Mesodermal cell (in vitro differentiated cells): Measurements from ENCODE around the gene KRTAP3-2.

Experiments
- H3K27ac ChIP-seq: 2 replicates; pipeline ENCODE4 v1.7.0; 2013; ENCODE audit warnings: mild to moderate bottlenecking, low read depth, low read length, moderate library complexity; ENCODE audit not compliant: severe bottlenecking
- H3K36me3 ChIP-seq: 2 replicates; pipeline ENCODE4 v1.7.1; 2013; ENCODE audit warnings: mild to moderate bottlenecking, low read length, moderate library complexity; ENCODE audit not compliant: control insufficient read depth, insufficient read depth
- H3K4me1 ChIP-seq: one replicate; pipeline ENCODE4 v1.7.1; 2013; ENCODE audit warnings: mild to moderate bottlenecking, low read length; ENCODE audit not compliant: insufficient read depth, control insufficient read depth, poor library complexity, severe bottlenecking
- H3K4me3 ChIP-seq: 2 replicates; pipeline ENCODE4 v1.7.0; 2013; ENCODE audit warnings: low read length, control low read depth, mild to moderate bottlenecking; ENCODE audit not compliant: insufficient read depth, poor library complexity, severe bottlenecking; ENCODE audit errors: extremely low read depth
- H3K9me3 ChIP-seq: 2 replicates; pipeline ENCODE4 v1.7.1; 2013; ENCODE audit warnings: mild to moderate bottlenecking, low read length, moderate library complexity; ENCODE audit not compliant: control insufficient read depth
- WGBS, 2 experiments: methylation state at CpG; one replicate each; pipeline ENCODE4 v1.1.5; 2013; ENCODE audit warnings: missing lambda C conversion rate in 2 of 2; ENCODE audit not compliant: insufficient coverage in 2 of 2; 5-methylcytosine and 5-hydroxymethylcytosine counted together

Gene KRTAP3-2

GRCh38 chr17:40967582-40967981 is 32.1 kb downstream of the KRTAP3-2 start:
- Histone ChIP-seq H3K4me3 (no peak overlapping the region), H3K27ac (no peak overlapping the region), H3K4me1 (no peaks in the 10 kb centered on the region), H3K36me3 (no peaks in the 10 kb centered on the region), H3K9me3 (no peaks in the 10 kb centered on the region)
- no CpG with 5 or more reads among the region's 1 CpG for WGBS, 2 experiments

GRCh38 chr17:40966848-40967247 is 32.9 kb downstream of the KRTAP3-2 start, which contains the start of gene KRT39:
Gene KRT39, minus strand, starts transcription at chr17:40966948. Its CDS starts 92 bp downstream, at chr17:40966856.
- no CpG with 5 or more reads among the region's 1 CpG for WGBS, 2 experiments
- Histone ChIP-seq H3K4me3 (no peak within 1 kb of the TSS), H3K36me3 (no peaks in the 10 kb centered on the region), H3K9me3 (no peaks in the 10 kb centered on the region), H3K27ac (no peak within 1 kb of the TSS), H3K4me1 (no peaks in the 10 kb centered on the region)

- Histone ChIP-seq H3K9me3 (no peaks in the 10 kb centered on the region), H3K4me3 (no peak overlapping the region), H3K36me3 (no peaks in the 10 kb centered on the region), H3K27ac (no peak overlapping the region), H3K4me1 (no peaks in the 10 kb centered on the region)
- WGBS, 2 experiments, result no CpG with 5 or more reads among the region's 1 CpG
Measured at GRCh38 chr17:40963838-40964237, 35.9 kb downstream of the KRTAP3-2 start.

GRCh38 chr17:40962059-40962561 is 37.6 kb downstream of the KRTAP3-2 start:
- H3K27ac ChIP-seq, result no peak overlapping the region
- H3K4me3 ChIP-seq, result no peak overlapping the region
- 96 to 100% methylated on average over 2 to 3 of the region's 4 CpGs for WGBS, 2 experiments
- peaks cover 3% of the 10 kb centered on the region for H3K4me1 ChIP-seq
- H3K9me3 ChIP-seq, result no peaks in the 10 kb centered on the region
- H3K36me3 ChIP-seq, result no peaks in the 10 kb centered on the region

- H3K4me3 ChIP-seq, result no peak overlapping the region
- no peaks in the 10 kb centered on the region for H3K9me3 ChIP-seq
- H3K36me3 ChIP-seq, result no peaks in the 10 kb centered on the region
- WGBS, 2 experiments, result no CpG with 5 or more reads among the region's 1 CpG
- H3K27ac ChIP-seq, result no peak overlapping the region
- H3K4me1 ChIP-seq, result peaks cover 3% of the 10 kb centered on the region
Measured at GRCh38 chr17:40961591-40961990, 38.1 kb downstream of the KRTAP3-2 start.

GRCh38 chr17:40960144-40960543 is 39.6 kb downstream of the KRTAP3-2 start:
- no peaks in the 10 kb centered on the region for H3K36me3 ChIP-seq
- H3K27ac ChIP-seq, result no peak overlapping the region
- 87 to 91% methylated on average over 7 to 8 of the region's 10 CpGs for WGBS, 2 experiments
- no peaks in the 10 kb centered on the region for H3K9me3 ChIP-seq
- no peak overlapping the region for H3K4me3 ChIP-seq
- peaks cover 3% of the 10 kb centered on the region for H3K4me1 ChIP-seq

GRCh38 chr17:40958086-40958953 is 41.4 kb downstream of the KRTAP3-2 start:
- Histone ChIP-seq H3K36me3 (no peaks in the 10 kb centered on the region), H3K4me1 (peaks cover 3% of the 10 kb centered on the region), H3K27ac (no peak overlapping the region), H3K4me3 (no peak overlapping the region), H3K9me3 (no peaks in the 10 kb centered on the region)
- 91 to 94% methylated on average over 7 to 10 of the region's 12 CpGs for WGBS, 2 experiments

- 94 to 95% methylated on average over 4 to 6 of the region's 8 CpGs for WGBS, 2 experiments
Measured at GRCh38 chr17:40956401-40957254, 43.1 kb downstream of the KRTAP3-2 start.

GRCh38 chr17:40953881-40954280 is 45.8 kb downstream of the KRTAP3-2 start:
- no peak overlapping the region for H3K27ac ChIP-seq
- 86 to 88% methylated on average over 1 to 2 of the region's 2 CpGs for WGBS, 2 experiments
- H3K4me3 ChIP-seq, result no peak overlapping the region
- H3K4me1 ChIP-seq, result peaks cover 3% of the 10 kb centered on the region
- no peaks in the 10 kb centered on the region for H3K36me3 ChIP-seq
- H3K9me3 ChIP-seq, result no peaks in the 10 kb centered on the region

More at GRCh38 chr17:40956401-40957254, 43.1 kb downstream of the KRTAP3-2 start:
- no peaks in the 10 kb centered on the region for H3K36me3 ChIP-seq
- H3K9me3 ChIP-seq, result no peaks in the 10 kb centered on the region
- H3K4me1 ChIP-seq, result peaks cover 3% of the 10 kb centered on the region
- no peak overlapping the region for H3K27ac ChIP-seq
- H3K4me3 ChIP-seq, result no peak overlapping the region

- 83 to 100% methylated on average over 1 of the region's 1 CpG for WGBS, 2 experiments
- no peak overlapping the region for H3K27ac ChIP-seq
- no peaks in the 10 kb centered on the region for H3K4me1 ChIP-seq
- H3K4me3 ChIP-seq, result no peak overlapping the region
- no peaks in the 10 kb centered on the region for H3K36me3 ChIP-seq
- no peaks in the 10 kb centered on the region for H3K9me3 ChIP-seq
Measured at GRCh38 chr17:40952661-40953060, 47.0 kb downstream of the KRTAP3-2 start.
